Activated gamma-delta T cell treated with Interleukin-2 at 50 U/mL for 16 hours (primary cell): ENCODE measurements around the gene TM9SF4.

Source experiments
- DNase-seq: peaks from one replicate; pipeline ENCODE4 v3.0.0-alpha.2; 2020

The TM9SF4 gene

DNA sequence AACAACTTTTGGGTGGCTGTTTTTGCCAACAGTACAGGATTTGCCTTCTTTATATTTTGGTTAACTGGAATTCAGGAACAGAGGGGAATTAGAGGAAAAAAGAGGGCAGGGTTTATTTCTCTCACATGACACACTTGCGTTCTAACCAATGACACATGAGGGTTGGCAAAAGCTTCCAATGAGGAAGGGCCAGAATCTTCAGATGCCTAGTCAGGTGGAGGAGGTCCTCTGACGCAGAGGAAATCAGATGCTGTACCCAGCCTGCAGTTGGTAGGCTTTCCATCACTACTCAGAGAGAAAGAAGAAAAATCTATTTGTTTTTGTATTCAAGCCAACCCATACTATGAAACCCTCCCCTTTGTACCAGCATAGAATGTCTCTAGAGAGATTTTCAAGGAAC, 20.8 kb downstream of the TM9SF4 start:
- DNase-seq = no peak

DNA sequence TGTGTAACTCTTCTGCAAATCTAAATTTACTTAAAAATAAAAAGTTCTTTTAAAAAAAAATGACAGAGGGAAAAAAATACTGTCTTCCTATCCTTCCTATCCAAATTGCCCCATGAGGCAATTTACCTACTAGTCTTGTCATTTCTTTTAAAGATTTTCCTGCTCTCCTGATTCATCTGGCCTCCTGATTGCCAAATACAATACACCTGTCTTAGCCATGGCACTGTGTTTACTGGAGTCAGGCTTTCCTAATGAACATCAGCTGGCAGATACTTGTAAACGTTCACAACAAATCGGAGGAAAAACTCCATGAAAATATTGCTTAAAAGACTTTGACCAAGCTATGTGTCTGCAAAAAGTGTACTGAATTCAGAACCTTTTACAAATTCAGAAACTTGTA, 21.5 kb downstream of the TM9SF4 start:
- DNase-seq = no peak

DNA sequence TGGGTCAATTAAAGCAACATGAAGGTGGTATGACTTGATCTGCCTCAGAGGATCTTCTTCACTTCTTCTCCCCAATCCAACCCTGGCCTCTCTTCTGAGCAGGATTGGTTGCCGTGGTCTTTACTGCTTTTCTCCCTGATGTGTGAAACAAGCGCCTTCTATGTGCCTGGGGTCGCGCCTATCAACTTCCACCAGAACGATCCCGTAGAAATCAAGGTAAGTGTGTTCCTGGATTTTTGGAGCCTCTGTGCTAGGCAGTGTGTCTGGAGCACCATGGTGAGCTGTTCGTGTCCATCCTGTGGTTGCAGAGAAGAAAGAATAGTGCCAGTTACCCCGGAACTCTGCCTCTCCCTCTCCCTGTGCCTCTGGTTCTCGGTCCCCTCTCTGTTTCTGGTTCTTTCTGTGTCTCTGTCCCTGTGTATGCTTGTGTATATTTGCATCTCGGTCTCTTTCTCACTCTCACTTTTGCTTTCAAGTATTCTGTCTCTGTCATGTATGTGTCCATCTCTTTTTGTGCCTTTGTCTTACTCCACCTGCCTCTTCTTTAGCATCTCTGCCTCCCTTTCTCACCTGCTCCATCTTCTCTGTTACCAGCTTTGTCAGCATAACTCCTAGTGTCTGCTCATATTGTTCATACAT, 23.5 kb downstream of the TM9SF4 start:
- no peak for DNase-seq

DNA sequence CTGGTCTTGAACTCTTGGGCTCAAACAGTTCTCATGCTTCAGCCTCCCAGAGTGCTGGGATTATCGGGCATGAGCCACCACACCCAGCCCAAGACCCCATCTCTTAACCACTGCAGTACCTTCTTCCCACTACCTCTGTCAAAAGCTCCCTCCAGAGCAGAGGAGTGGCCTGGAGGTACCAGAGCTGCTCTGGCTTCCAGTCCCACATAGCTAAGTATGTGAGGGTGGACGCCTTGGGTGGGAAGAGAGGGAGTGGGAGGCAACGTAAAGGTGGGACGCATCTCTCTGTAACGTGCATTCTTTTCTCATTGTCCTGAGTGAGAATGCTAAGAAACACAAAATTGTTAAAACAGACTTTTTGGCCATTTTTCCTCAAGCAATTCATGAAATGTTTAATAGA, 24.5 kb downstream of the TM9SF4 start:
- no peak for DNase-seq

DNA sequence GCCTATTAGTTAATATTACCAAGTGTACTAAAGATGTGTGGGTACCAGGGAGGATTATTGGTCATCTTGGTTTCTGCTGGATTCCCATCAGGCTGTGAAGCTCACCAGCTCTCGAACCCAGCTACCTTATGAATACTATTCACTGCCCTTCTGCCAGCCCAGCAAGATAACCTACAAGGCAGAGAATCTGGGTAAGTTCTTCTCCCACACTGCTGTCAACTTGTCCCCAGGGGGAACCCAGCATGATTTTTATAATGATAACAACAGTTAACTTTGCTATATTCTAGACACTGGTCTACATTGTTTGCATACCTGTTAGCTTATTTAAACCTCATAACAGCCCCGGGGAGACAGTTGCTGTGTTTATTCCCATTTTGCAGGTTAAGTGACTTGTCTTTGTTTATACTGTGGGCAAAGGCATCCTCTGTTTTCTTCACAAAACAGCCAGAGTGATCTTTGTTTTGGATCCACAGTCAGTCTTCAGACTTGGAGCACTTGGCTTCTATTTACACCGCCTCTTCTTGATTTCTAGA, 26.5 kb downstream of the TM9SF4 start:
- no peak for DNase-seq

DNA sequence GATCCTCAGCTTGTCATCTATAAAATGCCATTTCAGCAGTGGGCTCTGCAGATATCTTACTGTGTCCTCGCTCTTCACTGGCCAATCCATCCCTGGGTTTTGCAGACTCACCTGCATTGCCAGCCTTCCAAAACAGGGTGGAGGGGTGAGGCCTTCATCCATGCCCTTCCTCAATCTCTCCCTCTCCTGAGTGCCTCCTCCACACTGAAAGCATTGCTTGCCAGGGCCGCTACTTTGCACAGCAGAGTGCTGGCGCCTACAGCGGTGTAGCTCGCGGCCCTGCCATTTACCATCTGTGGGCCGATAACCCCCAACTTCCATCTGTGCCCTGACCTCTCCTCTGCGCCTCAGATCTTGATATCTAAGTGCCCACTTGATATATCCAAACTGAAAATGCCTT, 29.4 kb downstream of the TM9SF4 start:
- no peak for DNase-seq

DNA sequence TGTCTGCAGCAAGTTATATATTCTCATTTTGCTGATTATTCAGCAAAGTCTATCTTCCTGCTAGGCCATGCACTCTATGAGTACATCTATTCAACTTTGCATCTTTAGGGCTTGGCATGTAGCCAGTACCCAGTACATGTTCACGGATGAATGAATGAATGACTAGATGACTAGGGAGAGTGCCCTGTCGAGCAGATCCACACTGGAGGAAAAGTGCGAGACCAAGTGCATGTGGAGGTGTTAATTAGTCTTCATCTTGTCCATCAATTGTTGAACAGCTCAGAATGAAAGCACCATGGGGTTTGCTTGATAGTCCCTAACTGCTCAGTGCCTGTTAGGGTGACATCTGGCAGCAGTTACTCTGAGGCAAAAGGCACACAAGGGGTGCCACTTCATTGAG, 30.4 kb downstream of the TM9SF4 start:
- no peak for DNase-seq

DNA sequence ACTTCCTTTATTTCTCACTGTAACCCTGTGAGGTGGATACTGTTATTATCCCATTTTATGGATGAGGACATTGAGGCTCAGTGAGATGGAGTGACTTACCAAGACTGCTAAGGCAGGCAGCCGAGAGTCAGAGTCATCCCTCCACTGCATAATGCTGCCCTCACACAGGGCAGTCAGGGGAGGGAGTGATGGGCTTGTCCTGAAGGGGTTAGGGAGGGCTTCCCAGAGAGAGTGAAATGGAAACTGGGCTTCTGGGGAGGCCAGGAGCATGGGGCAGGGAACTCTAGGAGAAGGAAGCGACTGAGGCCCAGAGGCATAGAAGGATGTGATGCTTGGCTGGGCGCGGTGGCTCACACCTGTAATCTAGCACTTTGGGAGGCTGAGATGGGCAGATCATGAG, 31.1 kb downstream of the TM9SF4 start:
- DNase-seq = no peak

DNA sequence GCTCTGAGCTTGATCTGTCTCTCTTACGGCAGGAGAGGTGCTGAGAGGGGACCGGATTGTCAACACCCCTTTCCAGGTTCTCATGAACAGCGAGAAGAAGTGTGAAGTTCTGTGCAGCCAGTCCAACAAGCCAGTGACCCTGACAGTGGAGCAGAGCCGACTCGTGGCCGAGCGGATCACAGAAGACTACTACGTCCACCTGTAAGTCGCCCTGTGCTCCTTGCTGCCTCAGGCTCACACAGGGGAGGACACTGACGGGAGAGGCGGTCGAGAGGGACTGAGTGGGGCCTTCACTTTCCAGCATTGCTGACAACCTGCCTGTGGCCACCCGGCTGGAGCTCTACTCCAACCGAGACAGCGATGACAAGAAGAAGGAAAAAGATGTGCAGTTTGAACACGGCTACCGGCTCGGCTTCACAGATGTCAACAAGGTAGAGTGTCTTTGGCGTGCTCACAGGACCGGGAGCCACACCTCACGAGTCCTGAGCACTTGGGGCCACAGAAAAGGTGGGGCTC, 32.0 kb downstream of the TM9SF4 start:
- no peak for DNase-seq

DNA sequence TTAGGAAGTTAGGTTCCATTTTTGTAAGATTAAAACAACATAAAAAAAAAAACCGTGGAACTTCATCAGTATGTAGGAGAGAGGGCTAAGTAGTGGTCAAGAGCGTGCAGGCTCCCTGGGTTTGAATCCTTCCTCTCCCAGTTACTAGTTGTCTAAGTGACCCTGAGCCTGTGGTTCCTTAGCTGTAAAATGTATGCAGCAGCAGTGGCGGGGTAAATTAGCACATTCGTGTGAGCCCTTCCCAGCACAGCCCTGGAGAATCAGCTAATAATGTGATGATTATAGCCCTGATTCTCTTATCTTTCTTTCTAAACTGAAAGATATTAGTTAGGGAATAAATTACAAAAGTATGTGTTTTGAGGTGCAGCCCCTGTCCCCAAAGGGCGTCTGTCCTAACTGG, 32.6 kb downstream of the TM9SF4 start:
- DNase-seq = no peak

DNA sequence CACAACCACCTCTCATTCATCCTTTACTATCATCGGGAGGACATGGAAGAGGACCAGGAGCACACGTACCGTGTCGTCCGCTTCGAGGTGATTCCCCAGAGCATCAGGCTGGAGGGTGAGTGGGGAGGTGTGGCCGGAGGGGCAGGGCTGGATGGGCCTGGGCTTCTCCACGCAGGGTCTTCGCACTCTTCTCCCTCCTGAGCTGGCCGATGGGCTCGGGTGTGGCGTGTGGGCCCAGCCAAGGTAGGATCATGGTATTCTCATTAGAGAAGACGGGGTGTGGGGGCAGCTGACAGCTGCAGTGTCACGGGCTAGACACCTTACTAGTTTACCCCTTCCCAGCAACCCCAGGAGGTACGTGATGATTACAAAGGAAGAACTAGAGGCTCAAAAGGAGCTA, 33.5 kb downstream of the TM9SF4 start:
- DNase-seq = no peak

DNA sequence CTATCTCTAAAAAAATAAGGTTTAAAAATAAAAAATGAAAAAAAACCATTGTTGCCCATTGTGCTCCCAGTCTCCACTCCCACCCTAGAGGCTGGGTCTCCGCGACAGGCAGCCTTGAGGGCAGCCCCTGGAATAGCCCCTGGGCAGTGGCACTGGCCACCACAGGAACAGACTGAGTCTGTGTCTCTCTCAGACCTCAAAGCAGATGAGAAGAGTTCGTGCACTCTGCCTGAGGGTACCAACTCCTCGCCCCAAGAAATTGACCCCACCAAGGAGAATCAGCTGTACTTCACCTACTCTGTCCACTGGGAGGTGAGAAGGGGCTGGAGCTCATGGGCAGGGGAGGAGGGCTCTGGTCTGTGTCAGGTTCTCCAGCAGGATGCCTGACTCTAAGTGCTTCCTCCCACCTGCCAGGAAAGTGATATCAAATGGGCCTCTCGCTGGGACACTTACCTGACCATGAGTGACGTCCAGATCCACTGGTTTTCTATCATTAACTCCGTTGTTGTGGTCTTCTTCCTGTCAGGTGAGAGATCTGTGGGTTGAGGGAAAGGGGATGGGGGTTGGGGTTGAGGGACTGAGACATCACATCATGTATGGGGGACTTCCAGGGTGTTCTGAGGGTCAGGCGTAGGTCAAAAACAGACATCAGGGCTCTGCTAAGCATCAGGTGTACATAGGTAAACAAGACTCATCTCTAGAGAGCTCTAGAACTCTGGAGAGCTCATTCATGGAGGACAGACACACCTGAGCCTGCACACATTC, 35.6 kb downstream of the TM9SF4 start:
- no peak for DNase-seq

DNA sequence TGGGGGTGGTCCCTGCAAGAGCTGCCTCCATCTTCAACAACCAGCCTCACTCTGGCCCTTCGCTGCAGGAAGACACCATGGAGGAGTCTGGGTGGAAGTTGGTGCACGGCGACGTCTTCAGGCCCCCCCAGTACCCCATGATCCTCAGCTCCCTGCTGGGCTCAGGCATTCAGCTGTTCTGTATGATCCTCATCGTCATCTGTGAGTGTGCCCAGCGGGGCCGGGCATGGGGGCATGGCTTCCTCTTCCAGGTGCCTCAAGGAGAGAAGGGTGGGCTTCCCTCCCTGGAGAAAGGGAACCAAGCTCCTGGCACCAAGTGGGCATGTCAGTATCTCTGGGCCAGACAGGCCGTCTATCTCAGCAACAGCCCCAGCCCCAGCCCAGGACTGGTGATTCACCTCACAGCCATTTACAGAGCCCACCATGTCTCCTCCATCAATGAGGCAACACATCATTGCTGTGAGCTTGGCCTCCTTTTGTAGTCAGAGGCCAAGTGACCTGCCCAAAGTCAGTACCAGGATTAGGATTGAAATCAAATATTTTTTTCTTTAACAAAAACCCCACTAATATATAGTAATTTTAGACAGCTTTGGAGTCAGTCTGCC, 40.2 kb downstream of the TM9SF4 start:
- no peak for DNase-seq

DNA sequence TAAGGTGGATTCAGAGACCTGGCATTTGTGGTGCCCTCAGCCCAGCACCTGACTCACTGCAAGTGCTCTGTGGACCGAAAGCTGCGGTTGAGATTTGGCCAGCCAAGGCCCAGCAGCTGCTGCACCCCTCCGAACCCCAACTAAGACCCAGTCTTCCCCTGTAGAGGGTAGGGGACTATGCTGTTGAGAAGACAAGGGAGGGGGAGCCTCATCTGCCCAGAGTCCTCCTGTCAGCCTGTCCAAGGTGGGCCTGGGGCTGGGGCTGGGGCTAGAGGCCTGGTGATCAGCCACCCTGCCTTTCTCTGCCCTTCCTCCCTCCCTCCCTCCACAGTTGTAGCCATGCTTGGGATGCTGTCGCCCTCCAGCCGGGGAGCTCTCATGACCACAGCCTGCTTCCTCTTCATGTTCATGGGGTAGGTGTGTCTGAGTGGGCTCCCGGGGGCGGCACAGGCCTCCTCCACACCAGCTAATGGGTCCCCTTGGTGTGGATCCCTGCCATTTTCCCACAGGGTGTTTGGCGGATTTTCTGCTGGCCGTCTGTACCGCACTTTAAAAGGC, 40.9 kb downstream of the TM9SF4 start:
- no peak for DNase-seq

DNA sequence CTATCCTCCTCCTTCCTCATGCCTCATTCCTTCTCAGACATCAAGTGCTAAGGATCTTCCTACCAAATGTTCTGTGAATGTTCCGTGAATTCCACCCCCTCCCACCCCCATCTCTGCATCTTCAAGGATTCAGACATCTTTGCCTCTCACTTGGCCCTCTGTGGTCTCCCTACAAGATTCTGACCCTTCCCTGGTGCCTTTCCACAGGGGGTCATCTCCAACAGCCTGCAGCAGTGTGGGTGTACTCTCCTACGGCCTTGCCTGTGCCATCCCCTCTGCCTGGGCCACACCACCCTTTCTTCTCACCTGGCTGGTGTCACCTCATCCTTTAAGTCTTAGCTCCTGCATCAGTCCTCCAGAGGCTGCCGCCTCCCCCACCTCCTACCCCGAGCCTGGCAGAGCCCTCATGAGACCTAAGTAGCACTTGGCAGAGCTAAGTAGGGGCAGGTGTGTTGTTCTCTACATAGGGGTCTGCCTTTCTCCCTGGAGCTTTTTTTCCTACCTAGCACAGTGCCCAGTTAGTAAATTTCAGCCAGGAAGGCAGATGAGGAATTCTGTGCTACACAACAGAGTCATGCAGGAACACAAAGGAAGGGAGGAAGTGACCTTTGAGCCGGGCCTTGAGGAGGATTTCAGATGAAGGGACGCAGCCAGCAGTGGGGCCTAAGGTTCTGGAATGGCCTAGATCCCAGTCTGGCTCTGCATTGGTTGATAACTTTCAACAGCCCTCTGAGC, 43.1 kb downstream of the TM9SF4 start:
- no peak for DNase-seq

DNA sequence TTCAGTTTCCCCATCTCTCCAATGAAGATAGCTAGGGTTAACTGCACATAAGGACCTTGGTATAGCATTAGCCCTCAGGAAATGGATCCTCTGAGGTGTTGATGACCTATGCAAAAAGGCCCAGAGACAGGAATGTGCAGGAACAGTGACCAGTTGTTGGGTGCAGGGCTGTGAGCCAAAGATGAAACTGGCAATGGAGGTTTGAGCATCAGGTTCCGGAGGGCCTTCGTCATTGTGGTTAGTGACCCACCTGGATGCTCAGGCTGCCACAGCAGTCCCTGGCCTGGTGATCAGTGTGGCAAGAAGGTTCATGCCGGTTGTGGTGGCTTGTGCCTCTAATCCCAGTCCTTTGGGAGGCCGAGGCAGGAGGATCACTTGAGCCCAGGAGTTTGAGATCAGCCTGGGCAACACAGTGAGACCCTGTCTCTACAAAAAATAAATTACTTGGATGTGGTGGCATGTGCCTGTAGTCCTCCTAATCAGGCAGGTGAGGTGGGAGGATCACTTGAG, 43.7 kb downstream of the TM9SF4 start:
- DNase-seq = no peak

DNA sequence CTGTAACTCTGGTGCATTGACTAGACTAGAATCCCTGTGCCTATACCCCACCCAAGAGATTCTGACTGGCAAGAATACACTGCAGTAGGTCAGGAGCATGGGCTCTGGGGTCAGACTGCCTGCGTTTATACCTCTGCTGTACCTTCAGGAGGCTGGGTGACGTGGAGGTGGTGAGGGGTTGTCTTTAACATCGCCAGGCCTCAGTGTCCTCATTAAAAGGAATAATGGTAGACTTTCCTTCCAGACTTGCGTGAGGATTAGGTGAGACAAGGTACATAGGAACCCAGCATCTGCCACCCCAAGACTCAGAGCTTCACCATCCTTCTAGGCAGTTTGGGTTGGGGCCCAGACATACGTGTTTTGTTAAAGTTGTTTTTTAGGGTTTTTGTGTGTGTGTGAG, 44.3 kb downstream of the TM9SF4 start:
- DNase-seq = no peak

DNA sequence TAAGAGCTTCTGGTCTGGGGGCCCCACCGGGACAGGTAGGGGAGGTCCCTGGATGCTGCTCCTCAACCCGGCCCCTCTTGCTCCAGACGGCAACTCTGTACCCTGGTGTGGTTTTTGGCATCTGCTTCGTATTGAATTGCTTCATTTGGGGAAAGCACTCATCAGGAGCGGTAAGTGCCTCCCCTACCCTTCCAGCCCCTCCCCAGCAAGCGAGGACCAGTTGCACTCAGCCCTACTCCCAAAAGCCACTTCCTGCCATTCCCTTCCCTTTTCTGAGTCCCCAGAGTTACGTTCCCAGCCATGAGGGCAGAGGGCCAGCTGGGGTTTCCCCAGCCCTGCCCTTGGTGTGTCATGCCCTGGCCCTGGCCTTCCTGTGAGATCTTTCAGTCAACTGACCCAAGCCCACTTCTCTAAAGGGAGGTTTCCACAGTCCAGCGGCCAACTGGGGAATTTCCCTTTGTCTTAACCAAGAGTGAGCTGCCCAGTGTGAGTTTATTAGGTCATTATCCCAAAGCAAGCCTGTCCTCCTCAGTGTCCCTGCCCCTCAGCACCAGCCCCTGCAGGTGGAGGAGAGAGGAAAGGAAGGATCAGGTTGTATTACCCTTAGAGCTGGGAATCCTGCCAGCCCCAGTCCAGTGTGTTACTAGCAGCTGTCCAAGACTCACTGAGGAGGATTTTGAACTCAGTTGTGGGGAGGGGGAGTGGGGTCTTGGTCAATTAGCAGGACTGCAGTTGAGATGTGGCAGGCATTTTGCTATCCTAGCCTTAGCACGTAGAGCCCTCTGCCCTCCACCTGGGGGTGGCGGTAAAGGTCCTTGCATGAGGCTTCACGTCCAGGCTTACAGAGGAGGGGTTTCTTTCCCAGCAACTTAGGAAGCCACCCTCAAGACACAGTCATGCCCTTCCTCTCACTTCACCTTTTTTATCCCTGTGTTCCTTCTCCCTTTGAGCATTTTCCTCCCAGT, 45.8 kb downstream of the TM9SF4 start:
- no peak for DNase-seq

DNA sequence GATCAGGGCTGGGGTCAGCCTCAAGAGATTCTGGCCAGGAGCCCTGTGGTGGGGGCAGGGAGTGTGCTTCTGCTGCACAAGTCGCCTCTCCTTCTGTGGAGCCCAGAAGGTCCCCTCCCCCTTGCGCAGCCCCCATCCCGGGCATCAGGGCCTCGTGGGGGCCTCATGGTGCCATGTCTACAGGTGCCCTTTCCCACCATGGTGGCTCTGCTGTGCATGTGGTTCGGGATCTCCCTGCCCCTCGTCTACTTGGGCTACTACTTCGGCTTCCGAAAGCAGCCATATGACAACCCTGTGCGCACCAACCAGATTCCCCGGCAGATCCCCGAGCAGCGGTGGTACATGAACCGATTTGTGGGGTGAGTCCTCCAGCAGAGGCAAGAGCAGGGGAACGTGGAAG, 48.1 kb downstream of the TM9SF4 start:
- DNase-seq = no peak

DNA sequence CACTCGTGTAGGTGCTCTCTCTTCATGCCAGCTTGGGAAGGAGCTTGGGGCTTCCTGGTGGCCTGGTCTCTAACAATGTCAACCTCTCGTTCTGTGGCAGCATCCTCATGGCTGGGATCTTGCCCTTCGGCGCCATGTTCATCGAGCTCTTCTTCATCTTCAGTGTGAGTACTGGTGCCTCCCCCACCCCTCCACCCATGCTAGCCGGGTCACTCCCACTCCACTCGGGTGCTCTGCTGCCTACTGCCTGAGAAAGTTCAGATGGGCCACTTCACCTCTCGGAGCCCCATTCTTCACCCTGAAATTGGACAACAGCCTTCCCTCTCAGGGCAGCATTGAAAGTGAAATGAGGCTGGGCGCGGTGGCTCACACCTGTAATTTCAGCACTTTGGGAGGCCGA, 48.8 kb downstream of the TM9SF4 start:
- no peak for DNase-seq

DNA sequence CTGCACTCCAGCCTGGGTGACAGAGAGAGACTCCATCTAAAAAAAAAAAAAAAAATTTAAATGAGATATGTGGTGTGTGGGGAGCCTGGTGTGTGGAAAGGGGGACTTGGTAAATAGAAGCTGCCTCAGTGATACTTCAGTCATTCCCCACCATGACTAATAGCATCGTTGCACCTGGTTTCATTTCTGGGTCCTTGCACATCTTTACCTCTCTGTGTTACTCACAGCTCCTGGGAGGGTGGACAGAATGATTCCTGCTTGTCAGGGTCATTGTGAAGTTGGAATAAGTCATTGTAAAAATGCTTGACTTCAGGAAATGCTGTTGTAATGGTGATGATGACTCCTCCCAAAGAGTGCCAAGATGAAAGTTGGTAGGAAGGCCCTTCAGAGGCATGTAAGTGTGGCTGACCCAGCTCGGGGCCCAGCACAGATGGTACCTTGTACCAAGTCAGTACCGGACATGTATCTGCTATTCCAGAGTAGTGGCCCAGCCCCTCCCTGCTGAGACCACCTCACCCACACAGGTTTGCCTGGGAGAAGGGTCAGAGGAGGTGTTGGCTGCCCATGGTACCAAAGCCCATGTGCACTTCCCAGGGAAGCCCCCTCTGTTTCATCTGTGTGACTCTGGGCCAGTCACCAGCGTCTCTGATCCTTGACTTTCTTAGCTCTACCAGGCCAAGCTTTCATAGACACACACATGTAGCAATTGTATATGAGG, 49.6 kb downstream of the TM9SF4 start:
- no peak for DNase-seq
